ENCODE data around the gene ZNF205. TPM values are rescaled to one million over a fixed set of nuclear protein-coding genes. Genes with fewer than 3 reads are reported as not detected.

The ZNF205 gene
- total and polyA plus RNA-seq, 2 of the 8 experiments (the other 6 are each of a cell fraction or from before 2014, with no cell fraction given) = 19.1 to 19.9 TPM

DNA sequence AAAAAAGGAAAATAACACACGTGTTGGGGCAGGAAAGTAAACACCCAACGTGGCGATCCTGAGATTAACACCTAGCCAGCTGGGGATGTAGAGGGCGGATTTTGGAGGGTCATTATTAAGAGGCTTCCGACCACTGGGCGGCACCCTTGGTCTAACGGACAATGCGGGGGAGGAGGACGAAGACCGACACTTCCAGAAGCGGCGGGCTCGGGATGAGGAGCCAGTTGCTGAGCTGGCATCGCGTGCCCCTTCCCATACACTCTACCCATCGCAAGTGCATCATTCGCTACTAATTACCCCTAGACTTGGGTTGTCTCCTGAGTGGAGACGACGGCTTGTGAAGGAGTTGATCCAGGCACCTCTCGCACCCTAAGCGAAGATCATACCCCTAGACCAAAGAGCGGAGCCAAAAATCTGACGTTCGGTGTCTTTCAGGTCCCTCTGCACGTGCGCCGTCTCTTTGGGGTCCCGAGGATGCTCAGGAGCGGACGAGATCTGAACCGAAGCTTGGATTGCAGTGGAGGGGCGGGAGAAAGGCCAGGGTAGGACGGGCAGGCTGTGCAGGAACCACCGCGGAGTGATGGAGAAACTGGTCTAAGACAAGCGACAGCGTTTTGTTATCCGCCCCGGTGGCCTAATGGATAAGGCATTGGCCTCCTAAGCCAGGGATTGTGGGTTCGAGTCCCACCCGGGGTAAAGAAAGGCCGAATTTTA, 40.0 kb downstream of the ZNF205 start:
- Histone ChIP-seq H4K8ac (ENCODE audit: extremely low read depth, insufficient read depth, low read length) (0 out of 2 replicates have a peak overlapping the region, but pooled peaks have one; percentile 15), H3K27ac (ENCODE audit: low read depth, low read length) (no peak overlapping the region), H3K4me2 (ENCODE audit: insufficient read depth in 1 of 2, low read depth in 2 of 2, low read length in 2 of 2) (peak overlapping the region; percentile 70 to 73), H3K4ac (replicated peaks; ENCODE audit: insufficient read length, low read depth, low read length) (no peak overlapping the region), H3K56ac (replicated peaks; ENCODE audit: insufficient read length, low read depth, low read length) (no peak overlapping the region), H3K79me1 (ENCODE audit: low read depth, low read length) (no peaks in the 10 kb centered on the region), H2BK120ac (replicated peaks; ENCODE audit: low read depth, low read length) (no peak overlapping the region), H2AK5ac (ENCODE audit: low read depth, low read length) (no peak overlapping the region), H4K5ac (ENCODE audit: insufficient read length, low read depth, low read length) (peak overlapping the region; percentile 27), H3K23ac (ENCODE audit: insufficient read length) (no peak overlapping the region), H2BK12ac (ENCODE audit: low read depth, low read length) (0 out of 2 replicates have a peak overlapping the region, but pooled peaks have one; percentile 7), H2BK20ac (ENCODE audit: low read length) (no peak overlapping the region), H3K4me3 (ENCODE audit: extremely low read depth in 1 of 4, insufficient read depth in 2 of 4, low read depth in 3 of 4, low read length in 4 of 4) (peak overlapping the region; percentile 57 to 72 (median 70)), H2BK5ac (ENCODE audit: low read depth, low read length) (no peak overlapping the region), H3K23me2 (ENCODE audit: low read depth, low read length) (peaks cover 13% of the 10 kb centered on the region), H3K4me1 (replicated peaks in 1 of 4; ENCODE audit: control insufficient read depth in 3 of 4, insufficient read depth in 4 of 4, low read length in 3 of 4) (peaks cover 0 to 5% (median 3%) of the 10 kb centered on the region in 4 experiments; a peak in 4 of 7 replicates), H3K9me3 (ENCODE audit: insufficient read depth in 2 of 2, low read depth in 1 of 2, low read length in 1 of 2) (no peaks in the 10 kb centered on the region), H2BK15ac (ENCODE audit: low read length) (no peak overlapping the region), H3K27me3 (replicated peaks in 1 of 4; ENCODE audit: control insufficient read depth in 3 of 4, extremely low read depth in 1 of 4, insufficient read depth in 3 of 4, low read length in 3 of 4) (peaks cover 0 to 18% (median 12%) of the 10 kb centered on the region in 4 experiments; a peak in 5 of 7 replicates), H3K9ac (replicated peaks in 1 of 4; ENCODE audit: extremely low read depth in 1 of 4, low read depth in 3 of 4, low read length in 3 of 4) (peak overlapping the region in 1 of 4 experiments; percentile 17; a peak in 1 of 7 replicates), H3K18ac (ENCODE audit: extremely low read depth, low read length) (no peak overlapping the region), H2AFZ (ENCODE audit: low read length) (no peak overlapping the region; the same call in 1 of the 2 replicates), H3K79me2 (ENCODE audit: control insufficient read depth in 1 of 2, insufficient read depth in 2 of 2, low read length in 2 of 2) (no peaks in the 10 kb centered on the region), H4K20me1 (replicated peaks in 1 of 2; ENCODE audit: control insufficient read depth in 1 of 2, insufficient read depth in 2 of 2, low read length in 2 of 2) (peaks cover 0 to 2% of the 10 kb centered on the region in 2 experiments), H3K14ac (ENCODE audit: insufficient read length) (no peak overlapping the region), H3K36me3 (ENCODE audit: control insufficient read depth in 2 of 4, insufficient read depth in 4 of 4, low read length in 3 of 4) (no peaks in the 10 kb centered on the region), H4K91ac (replicated peaks; ENCODE audit: insufficient read length, low read length) (no peak overlapping the region)
- 4% methylated on average over 42 of the region's 42 CpGs; no CpG with 5 or more reads in 1 of the 2 experiments for WGBS, 2 experiments (ENCODE audit: extremely low coverage in 1 of 2, insufficient coverage in 1 of 2, insufficient read length in 1 of 2, insufficient replicate concordance in 2 of 2, low coverage in 1 of 2, low lambda C conversion rate in 2 of 2, missing lambda C conversion rate in 1 of 2)
- peak; percentile 39 for FAIRE-seq
- ChIA-PET POLR2A (ENCODE audit: partially characterized antibody) (interaction anchor here (0.9 to 8.6 kb wide), 6 partner anchors 17 to 82 kb away, joined by 3 to 69 read pairs (median 3); partner anchors contain the start of genes ZNF200, ZNF213 and ZSCAN10), CTCF (ENCODE audit: partially characterized antibody) (interaction anchor here (0.8 to 10.9 kb wide), 9 partner anchors 12 to 113 kb away, joined by 3 to 174 read pairs (median 4); partner anchors contain the start of gene ZNF213)
- peak; percentile 88 to 100 for DNase-seq (ENCODE audit: low read depth in 1 of 2, low spot score in 2 of 2)
- TF ChIP-seq HDAC2 (IDR thresholded peaks at IDR 0.05; ENCODE audit: borderline replicate concordance in 1 of 2, low read depth in 2 of 2, low read length in 2 of 2) (no peak; a peak in 1 of 4 replicates), TBP (IDR thresholded peaks at IDR 0.05; ENCODE audit: low read depth, low read length) (peak; percentile 99), POU5F1 (IDR thresholded peaks at IDR 0.05; ENCODE audit: low read depth, low read length) (no peak), EGR1 (IDR thresholded peaks at IDR 0.05; ENCODE audit: borderline replicate concordance, low read depth, low read length) (peak; percentile 93), RBBP5 (IDR thresholded peaks at IDR 0.05; ENCODE audit: borderline replicate concordance, low read depth, low read length) (peak; percentile 96), CBX5 (IDR thresholded peaks at IDR 0.05; ENCODE audit: low read depth, low read length) (no peak), TAF1 (IDR thresholded peaks at IDR 0.05; ENCODE audit: low read depth, low read length) (0 out of 2 replicates have a peak, but pooled peaks have one; percentile 15)
- TF ChIP-seq, protein P1, sequence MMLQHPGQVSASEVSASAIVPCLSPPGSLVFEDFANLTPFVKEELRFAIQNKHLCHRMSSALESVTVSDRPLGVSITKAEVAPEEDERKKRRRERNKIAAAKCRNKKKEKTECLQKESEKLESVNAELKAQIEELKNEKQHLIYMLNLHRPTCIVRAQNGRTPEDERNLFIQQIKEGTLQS (IDR thresholded peaks at IDR 0.05; ENCODE audit: insufficient read depth, low read depth, low read length) = no peak
- TF ChIP-seq, protein P2, sequence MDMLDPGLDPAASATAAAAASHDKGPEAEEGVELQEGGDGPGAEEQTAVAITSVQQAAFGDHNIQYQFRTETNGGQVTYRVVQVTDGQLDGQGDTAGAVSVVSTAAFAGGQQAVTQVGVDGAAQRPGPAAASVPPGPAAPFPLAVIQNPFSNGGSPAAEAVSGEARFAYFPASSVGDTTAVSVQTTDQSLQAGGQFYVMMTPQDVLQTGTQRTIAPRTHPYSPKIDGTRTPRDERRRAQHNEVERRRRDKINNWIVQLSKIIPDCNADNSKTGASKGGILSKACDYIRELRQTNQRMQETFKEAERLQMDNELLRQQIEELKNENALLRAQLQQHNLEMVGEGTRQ (IDR thresholded peaks at IDR 0.05; ENCODE audit: low read length) = no peak

All from H1 (cell line).